Activated naive CD4-positive, alpha-beta T cell treated with anti-CD3 and anti-CD28 coated beads, Interleukin-2, amount 10 ng/mL, durations not matched to agents 7 days and 5 days (primary cell): ENCODE measurements around the gene OCA2.
"Not testable (repeated sequence)": the region's sequence is repeated elsewhere in the genome, so short reads cannot be mapped to it uniquely, and the experiment has no call there.

ENCODE experiments used
- CTCF ChIA-PET: fragments of 350-600 bp; sonication (Branson Sonifier 250); formaldehyde crosslinking; loops from one replicate; lab custom pipeline; 2021; ENCODE audit warnings: antibody characterized with exemption; lab: Charles Lee
- DNase-seq: peaks from one replicate; pipeline ENCODE4 v3.0.0-alpha.2; 2020
- H3K27ac Mint-ChIP-seq: one replicate; pipeline ENCODE4 v1.8.0; 2021; ENCODE audit warnings: mild to moderate bottlenecking, moderate library complexity, mixed read lengths
- H3K27me3 Mint-ChIP-seq: one replicate; pipeline ENCODE4 v1.8.0; 2021; ENCODE audit warnings: mild to moderate bottlenecking, mixed read lengths
- H3K36me3 Mint-ChIP-seq: one replicate; pipeline ENCODE4 v1.8.0; 2021; ENCODE audit warnings: mixed read lengths
- H3K4me1 Mint-ChIP-seq: one replicate; pipeline ENCODE4 v1.8.0; 2021; ENCODE audit warnings: mixed read lengths
- H3K4me3 Mint-ChIP-seq: one replicate; pipeline ENCODE4 v1.8.0; 2021; ENCODE audit warnings: mild to moderate bottlenecking, moderate library complexity, mixed read lengths
- H3K9me3 Mint-ChIP-seq: one replicate; pipeline ENCODE4 v1.8.0; 2021; ENCODE audit warnings: mixed read lengths

OCA2 gene

GRCh38 chr15:27985099-27985498, 114.0 kb downstream of the OCA2 start:
- Mint-ChIP-seq H3K36me3 (no peaks in the 10 kb centered on the region), H3K4me1 (no peaks in the 10 kb centered on the region)
- CTCF ChIA-PET: no interaction called here

GRCh38 chr15:27983496-27983895, 115.6 kb downstream of the OCA2 start:
- Mint-ChIP-seq H3K27ac (no peak overlapping the region), H3K4me1 (no peaks in the 10 kb centered on the region), H3K9me3 (no peaks in the 10 kb centered on the region), H3K4me3 (no peak overlapping the region), H3K36me3 (no peaks in the 10 kb centered on the region), H3K27me3 (no peaks in the 10 kb centered on the region)
- CTCF ChIA-PET: no interaction called here
- DNase-seq: no peak

More at GRCh38 chr15:27985099-27985498, 114.0 kb downstream of the OCA2 start:
- Mint-ChIP-seq H3K4me3 (no peak overlapping the region), H3K27ac (no peak overlapping the region), H3K9me3 (no peaks in the 10 kb centered on the region), H3K27me3 (no peaks in the 10 kb centered on the region)
- no peak for DNase-seq

- H3K27ac Mint-ChIP-seq: no peak overlapping the region
- CTCF ChIA-PET: no interaction called here
- no peaks in the 10 kb centered on the region for H3K4me1 Mint-ChIP-seq
- no peaks in the 10 kb centered on the region for H3K36me3 Mint-ChIP-seq
- no peaks in the 10 kb centered on the region for H3K9me3 Mint-ChIP-seq
- no peak overlapping the region for H3K4me3 Mint-ChIP-seq
- no peaks in the 10 kb centered on the region for H3K27me3 Mint-ChIP-seq
- DNase-seq: no peak
Observed at GRCh38 chr15:27977696-27978095, 121.4 kb downstream of the OCA2 start.

- no peaks in the 10 kb centered on the region for H3K27me3 Mint-ChIP-seq
- H3K36me3 Mint-ChIP-seq: no peaks in the 10 kb centered on the region
- no peak overlapping the region for H3K27ac Mint-ChIP-seq
- no peaks in the 10 kb centered on the region for H3K4me1 Mint-ChIP-seq
- H3K4me3 Mint-ChIP-seq: no peak overlapping the region
- H3K9me3 Mint-ChIP-seq: no peaks in the 10 kb centered on the region
- no peak for DNase-seq
- CTCF ChIA-PET: no interaction called here
Observed at GRCh38 chr15:27973886-27974285, 125.2 kb downstream of the OCA2 start.

GRCh38 chr15:27970661-27971392, 128.3 kb downstream of the OCA2 start:
- Mint-ChIP-seq H3K27me3 (no peaks in the 10 kb centered on the region), H3K9me3 (no peaks in the 10 kb centered on the region), H3K4me1 (no peaks in the 10 kb centered on the region), H3K27ac (no peak overlapping the region), H3K4me3 (no peak overlapping the region), H3K36me3 (no peaks in the 10 kb centered on the region)
- CTCF ChIA-PET: no interaction called here
- DNase-seq: no peak

- Mint-ChIP-seq H3K4me3 (no peak overlapping the region), H3K4me1 (no peaks in the 10 kb centered on the region), H3K9me3 (no peaks in the 10 kb centered on the region), H3K27ac (no peak overlapping the region), H3K27me3 (no peaks in the 10 kb centered on the region), H3K36me3 (no peaks in the 10 kb centered on the region)
- CTCF ChIA-PET: no interaction called here
- no peak for DNase-seq
Observed at GRCh38 chr15:27967541-27967940, 131.6 kb downstream of the OCA2 start.

- no peaks in the 10 kb centered on the region for H3K27me3 Mint-ChIP-seq
- H3K27ac Mint-ChIP-seq: no peak overlapping the region
- no peaks in the 10 kb centered on the region for H3K4me1 Mint-ChIP-seq
- no peak for DNase-seq
- no peak overlapping the region for H3K4me3 Mint-ChIP-seq
- no peaks in the 10 kb centered on the region for H3K9me3 Mint-ChIP-seq
- CTCF ChIA-PET: no interaction called here
- H3K36me3 Mint-ChIP-seq: no peaks in the 10 kb centered on the region
Observed at GRCh38 chr15:27965546-27965945, 133.6 kb downstream of the OCA2 start.

GRCh38 chr15:27961801-27962200, 137.3 kb downstream of the OCA2 start:
- no peaks in the 10 kb centered on the region for H3K9me3 Mint-ChIP-seq
- DNase-seq: no peak
- H3K4me3 Mint-ChIP-seq: no peak overlapping the region
- CTCF ChIA-PET: no interaction called here
- no peak overlapping the region for H3K27ac Mint-ChIP-seq
- H3K4me1 Mint-ChIP-seq: no peaks in the 10 kb centered on the region
- H3K27me3 Mint-ChIP-seq: no peaks in the 10 kb centered on the region
- no peaks in the 10 kb centered on the region for H3K36me3 Mint-ChIP-seq

GRCh38 chr15:27958911-27959578, 140.1 kb downstream of the OCA2 start:
- Mint-ChIP-seq H3K27me3 (no peaks in the 10 kb centered on the region), H3K36me3 (no peaks in the 10 kb centered on the region), H3K27ac (no peak overlapping the region), H3K9me3 (peaks cover 2% of the 10 kb centered on the region), H3K4me1 (no peaks in the 10 kb centered on the region), H3K4me3 (no peak overlapping the region)
- CTCF ChIA-PET: no interaction called here
- no peak for DNase-seq

- H3K27me3 Mint-ChIP-seq: no peaks in the 10 kb centered on the region
- no peak overlapping the region for H3K27ac Mint-ChIP-seq
- no peak overlapping the region for H3K4me3 Mint-ChIP-seq
- H3K9me3 Mint-ChIP-seq: peaks cover 6% of the 10 kb centered on the region
- CTCF ChIA-PET: no interaction called here
- no peaks in the 10 kb centered on the region for H3K4me1 Mint-ChIP-seq
- no peaks in the 10 kb centered on the region for H3K36me3 Mint-ChIP-seq
- DNase-seq: no peak
Observed at GRCh38 chr15:27956285-27956684, 142.8 kb downstream of the OCA2 start.

GRCh38 chr15:27955087-27955486, 144.0 kb downstream of the OCA2 start:
- H3K36me3 Mint-ChIP-seq: no peaks in the 10 kb centered on the region

GRCh38 chr15:27952593-27952992, 146.5 kb downstream of the OCA2 start:
- DNase-seq, H3K27ac Mint-ChIP-seq, H3K36me3 Mint-ChIP-seq, H3K4me3 Mint-ChIP-seq, H3K4me1 Mint-ChIP-seq, CTCF ChIA-PET, H3K9me3 Mint-ChIP-seq, H3K27me3 Mint-ChIP-seq: not testable (repeated sequence)

More at GRCh38 chr15:27955087-27955486, 144.0 kb downstream of the OCA2 start:
- no peak overlapping the region for H3K4me3 Mint-ChIP-seq
- peaks cover 6% of the 10 kb centered on the region for H3K9me3 Mint-ChIP-seq
- no peak for DNase-seq
- CTCF ChIA-PET: no interaction called here
- H3K27ac Mint-ChIP-seq: no peak overlapping the region
- no peaks in the 10 kb centered on the region for H3K4me1 Mint-ChIP-seq
- H3K27me3 Mint-ChIP-seq: no peaks in the 10 kb centered on the region

- Mint-ChIP-seq H3K4me1 (no peaks in the 10 kb centered on the region), H3K27ac (no peak overlapping the region), H3K27me3 (no peaks in the 10 kb centered on the region), H3K36me3 (no peaks in the 10 kb centered on the region), H3K9me3 (peaks cover 6% of the 10 kb centered on the region), H3K4me3 (no peak overlapping the region)
- CTCF ChIA-PET: no interaction called here
- DNase-seq: no peak
Observed at GRCh38 chr15:27951191-27951890, 147.8 kb downstream of the OCA2 start.

GRCh38 chr15:27949089-27949488, 150.0 kb downstream of the OCA2 start:
- Mint-ChIP-seq H3K4me1 (no peaks in the 10 kb centered on the region), H3K36me3 (no peaks in the 10 kb centered on the region), H3K9me3 (peaks cover 4% of the 10 kb centered on the region), H3K27me3 (no peaks in the 10 kb centered on the region), H3K4me3 (no peak overlapping the region), H3K27ac (no peak overlapping the region)
- DNase-seq: no peak
- CTCF ChIA-PET: no interaction called here

- Mint-ChIP-seq H3K36me3 (no peaks in the 10 kb centered on the region), H3K27ac (no peak overlapping the region), H3K27me3 (no peaks in the 10 kb centered on the region), H3K9me3 (peaks cover under 1% of the 10 kb centered on the region), H3K4me1 (no peaks in the 10 kb centered on the region), H3K4me3 (no peak overlapping the region)
- DNase-seq: no peak
- CTCF ChIA-PET: no interaction called here
Observed at GRCh38 chr15:27939246-27939645, 159.9 kb downstream of the OCA2 start.
